GM18909 (cell line): ENCODE measurements around the gene CHMP6.
"Not testable (repeated sequence)": the region's sequence is repeated elsewhere in the genome, so short reads cannot be mapped to it uniquely, and the experiment has no call there.

Experiments
- ATAC-seq: cut with Tn5 transposase; IDR thresholded peaks from one replicate; pipeline ENCODE4 v1.9.1; 2021; ENCODE audit warnings: mild to moderate bottlenecking; ENCODE audit not compliant: unreplicated experiment, poor library complexity

The CHMP6 gene

DNA sequence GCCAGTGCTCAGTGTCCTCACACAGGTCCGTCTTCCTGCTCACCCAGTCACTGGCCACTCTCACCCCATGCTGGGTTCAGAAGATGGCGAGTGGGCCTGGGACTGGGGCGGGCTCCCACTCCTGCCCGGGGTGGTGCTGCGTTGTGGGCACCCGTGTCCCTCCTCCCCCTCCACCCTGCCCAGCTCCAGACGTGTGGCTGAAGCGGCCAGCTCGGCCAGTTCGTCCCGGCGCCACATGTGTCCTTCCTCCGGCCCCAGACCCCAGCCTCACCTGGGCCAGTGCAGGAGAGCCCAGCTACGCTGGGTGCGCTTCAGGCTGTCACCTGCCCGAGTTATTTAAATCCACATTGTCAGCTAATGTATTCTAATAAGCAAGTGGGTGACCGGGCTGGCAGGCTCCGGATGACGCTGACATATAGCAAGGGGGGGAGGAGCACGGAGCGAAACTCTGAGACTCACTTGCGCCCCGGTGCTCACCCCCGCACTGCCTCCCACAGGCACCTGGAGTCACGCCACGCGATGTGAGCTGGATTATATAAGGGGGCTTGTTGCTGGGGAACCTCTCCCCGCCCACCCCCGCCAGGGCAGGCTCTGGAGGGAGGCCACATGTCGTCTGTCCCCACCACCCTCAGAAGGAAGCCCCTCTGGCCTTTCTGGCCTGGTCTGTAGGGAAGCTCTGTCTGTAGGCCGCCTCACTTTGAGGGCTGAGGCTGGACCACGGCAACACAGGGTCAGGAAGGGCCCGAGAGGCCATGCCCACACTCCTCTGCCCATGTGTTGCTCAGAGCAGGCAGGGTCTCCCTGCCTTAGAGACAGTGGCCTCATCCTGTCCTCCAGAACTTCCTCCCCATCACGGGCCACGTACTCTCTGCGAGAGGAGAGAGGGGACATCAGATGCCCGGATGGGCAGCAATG, 36.2 kb downstream of the CHMP6 start:
- no peak for ATAC-seq

DNA sequence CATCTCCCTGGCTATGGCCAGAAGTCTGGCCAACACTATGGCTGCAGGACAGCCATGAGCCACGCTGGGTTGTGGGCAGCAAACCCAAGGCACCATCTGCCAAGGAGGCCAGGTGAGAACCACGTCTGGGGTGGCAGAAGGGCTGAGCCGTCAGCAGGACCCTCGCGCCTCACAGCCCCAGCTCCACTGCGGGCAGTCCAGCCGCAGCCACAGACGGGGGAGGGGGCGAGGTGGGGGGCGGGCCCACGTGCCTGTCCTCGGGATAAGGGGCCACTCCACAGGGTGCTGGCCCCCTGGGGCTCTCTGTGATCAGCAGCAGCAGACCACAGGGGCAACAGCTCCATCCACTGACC, 36.8 kb downstream of the CHMP6 start:
- no peak for ATAC-seq

DNA sequence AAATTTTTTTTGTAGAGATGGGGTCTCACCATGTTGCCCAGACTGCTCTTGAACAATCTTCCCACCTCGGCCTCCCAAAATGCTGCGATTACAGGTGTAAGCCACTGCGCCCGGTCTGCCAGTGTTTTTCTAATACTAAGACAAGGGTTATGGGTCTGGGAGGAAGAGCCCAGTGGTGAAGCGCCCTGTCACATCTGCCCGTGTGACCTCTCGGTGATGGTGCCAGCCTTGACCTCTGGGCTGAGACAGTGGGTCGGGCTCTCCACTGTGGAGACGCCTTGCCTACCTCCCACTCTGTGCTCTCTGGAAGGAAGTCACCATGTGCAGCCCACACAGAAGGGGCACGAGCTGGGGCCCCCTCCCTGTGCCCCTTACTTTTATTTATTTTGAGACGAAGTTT, 38.2 kb downstream of the CHMP6 start:
- ATAC-seq, result no peak

DNA sequence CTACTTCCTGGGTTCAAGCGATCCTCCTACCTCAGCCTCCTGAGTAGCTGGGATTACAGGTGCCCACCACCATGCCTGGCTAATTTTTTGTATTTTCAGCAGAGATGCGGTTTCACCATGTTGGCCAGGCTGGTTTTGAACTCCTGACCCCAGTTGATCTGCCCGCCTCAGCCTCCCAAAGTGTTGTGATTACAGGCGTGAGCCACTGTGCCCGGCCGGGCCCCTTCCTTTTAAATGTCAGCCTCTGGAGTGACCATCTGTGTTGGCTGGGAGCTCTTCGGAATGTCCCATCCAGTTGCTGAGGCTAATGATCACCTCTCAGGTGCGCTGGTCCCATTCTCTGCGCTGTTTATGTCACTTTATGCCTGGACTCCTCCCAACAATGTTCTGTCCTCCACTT, 38.7 kb downstream of the CHMP6 start:
- ATAC-seq, result not testable (repeated sequence)

DNA sequence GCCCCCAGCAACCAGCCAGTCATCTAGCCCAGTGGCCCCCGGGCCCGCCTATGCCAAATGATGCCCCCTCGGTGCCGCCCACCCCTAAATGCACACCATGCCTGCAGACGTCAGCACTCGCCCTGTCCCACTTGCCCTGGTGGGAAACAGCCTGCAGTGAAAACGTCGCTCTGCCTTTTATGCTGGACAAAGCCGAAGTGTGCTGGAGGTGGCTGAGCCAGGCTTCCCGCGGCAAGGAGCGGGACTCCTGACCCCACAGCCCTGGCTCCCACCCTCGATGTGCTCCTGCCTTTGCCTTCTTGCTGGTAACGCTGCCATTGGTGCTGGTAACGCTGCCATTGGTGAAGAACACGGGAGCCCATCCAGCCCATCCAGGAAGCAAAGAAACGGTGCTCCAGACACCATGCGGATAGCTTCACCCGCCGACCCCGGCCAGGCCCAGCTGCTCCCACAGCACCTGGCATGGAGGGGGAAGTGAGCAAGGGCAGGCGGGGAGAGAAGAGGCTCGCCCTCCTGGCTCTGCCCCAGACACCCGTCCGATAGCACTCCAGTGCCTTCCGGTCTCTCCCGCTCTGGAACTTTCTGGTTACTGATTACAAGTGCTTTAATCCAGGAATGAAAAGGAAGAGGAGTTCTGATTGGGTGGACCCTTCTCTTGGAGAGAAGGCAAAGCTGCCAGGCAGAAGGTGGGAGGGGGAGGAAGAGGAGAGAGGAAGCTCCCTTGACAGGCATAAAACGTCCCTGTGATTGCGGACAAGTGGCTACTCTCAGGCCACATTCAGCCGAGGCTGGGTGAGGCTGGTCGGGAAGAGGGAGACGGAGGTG, 39.3 kb downstream of the CHMP6 start:
- no peak for ATAC-seq

DNA sequence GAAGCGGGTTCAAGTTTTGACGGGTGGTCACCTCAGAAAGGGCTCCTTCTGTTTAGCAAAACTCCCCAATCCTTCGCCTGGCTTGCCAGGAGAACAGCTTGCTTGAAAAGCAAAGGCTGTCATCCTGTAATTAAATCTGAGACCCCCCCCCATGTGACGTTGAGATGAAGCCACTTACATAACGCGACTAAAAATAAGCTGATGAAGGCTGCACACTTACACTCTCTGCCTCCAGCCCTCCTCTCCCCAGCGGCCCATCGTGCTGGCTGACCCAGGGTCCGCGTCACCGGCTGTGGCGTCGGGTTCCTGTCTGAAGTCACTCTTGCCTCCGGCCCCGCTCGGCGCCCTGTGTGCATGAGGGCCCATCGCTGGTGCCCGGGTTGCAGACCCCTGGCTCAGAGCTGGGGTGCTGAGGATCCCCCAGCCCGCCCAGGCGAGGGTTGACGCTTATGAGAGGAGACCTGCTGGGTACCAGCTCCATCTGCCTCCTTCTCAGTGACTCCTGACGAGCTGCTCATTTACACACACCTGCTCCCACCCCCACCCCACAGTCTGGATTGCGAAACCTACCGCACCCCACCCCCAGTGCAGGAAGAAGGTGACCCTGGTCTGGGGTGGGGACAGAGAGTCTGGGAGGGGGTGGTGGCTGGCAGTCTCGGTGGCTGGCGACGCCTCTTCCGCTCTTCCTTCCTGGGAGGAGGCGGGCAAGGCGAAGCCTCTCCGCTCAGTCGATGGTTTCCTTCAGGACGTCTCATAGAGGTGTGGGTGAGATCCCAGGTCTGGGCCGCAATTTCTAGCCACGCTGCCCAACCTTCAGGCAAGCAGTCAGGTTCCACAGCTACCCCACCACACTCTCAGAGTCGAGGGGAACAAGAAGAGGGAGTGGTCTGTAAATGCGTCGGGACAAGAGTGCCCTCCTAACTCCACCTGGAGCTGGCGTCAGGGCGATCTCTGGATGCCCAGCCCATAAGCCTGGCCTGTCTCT, 40.2 kb downstream of the CHMP6 start:
- no peak for ATAC-seq

DNA sequence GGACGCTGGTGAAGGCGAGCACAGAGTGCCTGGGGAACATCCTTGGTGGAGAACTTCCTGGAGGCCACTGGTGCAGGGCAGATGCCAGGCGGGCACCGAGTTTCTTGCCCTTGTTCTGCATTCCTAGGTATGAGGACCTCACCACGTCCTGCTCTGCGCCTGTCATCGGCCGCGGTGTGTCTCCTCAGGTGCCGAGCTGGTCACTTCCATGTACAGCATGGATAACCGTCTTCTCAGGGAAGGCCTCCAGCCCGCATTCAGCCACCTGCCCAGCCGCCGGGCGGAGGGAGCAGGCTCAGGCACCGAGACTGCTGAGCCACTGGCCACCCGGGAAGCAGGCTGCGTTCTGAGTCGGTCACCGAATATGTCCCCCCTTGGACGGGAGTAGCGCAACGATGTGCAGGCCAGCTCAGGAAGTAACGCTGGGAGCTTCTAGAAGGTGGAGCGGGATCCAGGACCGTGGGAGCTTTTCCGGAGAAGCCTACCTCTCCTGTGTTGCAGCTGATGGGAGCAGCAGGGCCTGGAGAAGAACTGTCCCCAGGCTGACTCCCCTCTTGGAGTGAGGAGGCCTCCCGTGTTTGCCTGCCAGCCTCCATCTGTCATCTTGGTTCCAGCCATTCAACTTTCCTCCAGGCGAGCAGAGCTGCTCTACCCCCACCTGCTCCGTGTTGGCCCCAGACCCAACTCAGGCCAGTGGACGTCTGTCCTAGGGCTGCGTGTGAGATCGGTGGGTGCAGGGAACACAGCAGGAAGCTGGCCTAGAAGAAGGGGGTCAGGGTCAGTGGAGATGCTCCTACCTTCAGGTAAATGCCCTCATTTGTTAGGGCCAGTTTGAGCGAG, 41.2 kb downstream of the CHMP6 start:
- no peak for ATAC-seq

DNA sequence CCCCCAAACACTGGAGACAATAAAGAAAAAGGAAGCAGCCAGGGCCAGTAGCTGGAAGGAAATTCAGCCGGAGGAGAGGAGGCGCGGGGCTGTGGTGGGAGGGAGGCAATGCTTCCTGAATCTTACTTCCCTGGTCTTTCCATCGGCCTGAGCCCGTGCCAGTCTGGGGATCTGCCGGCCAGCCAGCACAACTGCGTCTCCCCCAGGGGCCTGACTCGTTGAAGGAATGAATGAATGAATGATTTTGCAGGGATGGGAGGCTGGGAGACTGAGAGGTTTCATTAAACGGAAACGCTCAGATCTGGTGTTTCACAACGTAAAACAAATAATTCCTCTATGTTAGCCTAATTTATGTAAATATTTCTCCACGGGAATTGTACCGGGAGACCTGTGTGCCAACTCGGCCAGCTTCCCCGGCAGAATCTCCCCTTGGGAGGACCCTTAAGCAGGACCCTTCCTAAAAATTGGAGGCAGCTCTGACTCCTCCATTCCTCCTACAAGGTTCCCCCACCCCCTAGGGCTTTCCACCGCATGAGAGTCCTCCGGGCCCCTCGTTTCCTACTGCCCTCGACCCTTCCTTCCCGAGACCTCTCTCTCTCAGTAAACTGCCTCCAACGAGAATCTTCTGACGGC, 42.0 kb downstream of the CHMP6 start:
- ATAC-seq, result no peak

DNA sequence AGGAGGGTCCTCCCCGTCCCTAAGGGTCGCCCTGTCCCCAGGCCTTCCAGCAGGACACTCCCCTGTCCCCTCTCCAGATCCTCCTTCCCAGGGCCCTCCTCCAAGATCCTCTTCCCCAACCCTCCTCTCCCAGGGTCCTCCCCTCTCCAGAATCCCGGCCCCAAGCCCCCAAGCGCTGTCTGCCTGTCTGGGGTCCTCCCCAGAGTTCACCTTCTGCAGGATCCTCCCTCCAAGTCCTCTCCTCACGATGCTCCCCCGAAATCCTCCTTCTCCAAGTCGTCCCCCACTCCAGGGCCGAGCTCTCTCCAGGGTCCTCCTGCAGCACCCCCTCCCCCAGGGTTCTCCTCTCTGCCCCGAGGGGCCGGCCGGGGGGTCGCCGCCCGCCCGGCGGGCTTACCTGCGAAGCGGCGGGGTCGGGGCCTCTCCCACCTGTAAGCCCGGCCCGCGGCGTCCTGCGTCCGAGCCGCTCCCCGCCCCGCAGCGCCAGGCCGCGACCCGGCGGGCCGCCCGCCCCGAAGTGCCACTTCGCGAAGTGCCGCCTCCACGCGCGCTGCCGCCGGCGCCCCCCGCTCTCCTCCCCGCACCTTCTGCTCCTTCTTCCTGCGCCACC, 42.6 kb downstream of the CHMP6 start:
- peak; percentile 4 for ATAC-seq

DNA sequence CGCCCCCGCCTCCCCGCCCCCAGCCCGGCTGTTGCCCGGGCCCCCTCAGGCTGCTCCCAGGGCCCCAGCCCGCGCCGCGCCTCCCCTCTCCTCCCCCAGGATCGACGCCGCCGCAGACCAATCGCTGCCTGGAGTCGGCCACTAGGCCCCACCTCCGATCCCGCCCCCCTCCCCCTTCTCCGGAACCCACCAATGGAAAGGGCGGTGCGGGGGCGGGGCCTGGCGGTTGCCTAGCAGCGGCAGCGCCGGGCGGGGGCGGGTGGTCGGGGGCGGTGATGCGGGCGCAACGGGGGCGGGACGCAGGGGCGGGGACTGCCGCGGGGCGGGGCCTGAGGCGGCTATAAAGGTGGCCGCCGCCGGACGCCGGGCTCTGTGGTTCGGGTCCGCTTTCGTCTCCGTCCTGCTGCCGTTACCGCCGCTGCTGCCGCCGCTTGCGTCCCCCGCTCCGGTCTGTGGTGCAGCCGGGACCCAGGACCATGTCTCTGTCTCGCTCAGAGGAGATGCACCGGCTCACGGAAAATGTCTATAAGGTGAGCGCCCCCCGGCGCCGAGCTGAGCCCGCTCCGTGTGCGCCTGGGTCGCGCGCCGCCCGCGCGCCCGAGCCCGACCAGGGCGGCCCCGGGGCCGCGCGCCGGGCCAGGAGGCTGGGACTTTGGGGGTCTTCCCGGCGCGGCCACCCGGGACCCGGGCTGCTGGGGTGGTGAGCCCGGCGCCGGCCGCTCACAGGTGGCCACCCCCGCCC, 43.3 kb downstream of the CHMP6 start, which contains the start of gene BAIAP2:
TSS of gene BAIAP2 (plus strand) at position 373 of the 742 bp plus-strand sequence. CDS start at position 477, 104 bp downstream.
- ATAC-seq, result peak; percentile 60

DNA sequence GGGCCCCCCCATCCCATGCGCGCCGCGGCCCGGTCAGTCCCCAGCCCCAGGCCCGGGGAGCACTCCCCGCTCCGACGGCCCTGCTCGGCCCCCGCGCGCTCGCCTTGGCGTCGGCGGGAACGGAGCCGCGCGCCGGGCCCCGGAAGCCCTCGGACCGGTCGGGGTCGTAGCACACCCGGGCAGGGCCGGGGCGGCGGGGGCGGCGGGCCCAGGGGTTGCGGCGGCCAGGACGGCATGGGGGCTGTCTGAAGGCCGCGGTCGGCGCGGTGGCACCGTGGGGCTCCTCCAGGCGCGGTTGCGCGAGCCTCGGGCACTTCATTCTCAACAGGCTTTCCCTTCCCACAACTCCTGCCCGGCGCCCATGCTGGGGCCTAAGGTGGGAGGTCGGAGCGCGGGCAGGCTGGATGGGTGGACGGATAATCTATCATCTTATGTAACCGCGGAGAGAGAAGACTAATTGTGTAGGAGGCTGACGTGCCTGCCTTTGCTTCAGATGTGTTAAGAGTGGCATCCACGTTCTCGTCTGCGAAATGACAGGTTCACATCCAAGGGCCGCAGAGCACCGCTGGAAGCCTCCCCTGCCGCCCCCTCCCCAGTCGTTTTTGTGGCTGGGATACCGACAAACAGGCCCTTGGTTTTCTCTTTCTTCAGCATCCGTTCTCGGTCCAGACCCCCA, 44.0 kb downstream of the CHMP6 start:
- ATAC-seq, result peak; percentile 19

DNA sequence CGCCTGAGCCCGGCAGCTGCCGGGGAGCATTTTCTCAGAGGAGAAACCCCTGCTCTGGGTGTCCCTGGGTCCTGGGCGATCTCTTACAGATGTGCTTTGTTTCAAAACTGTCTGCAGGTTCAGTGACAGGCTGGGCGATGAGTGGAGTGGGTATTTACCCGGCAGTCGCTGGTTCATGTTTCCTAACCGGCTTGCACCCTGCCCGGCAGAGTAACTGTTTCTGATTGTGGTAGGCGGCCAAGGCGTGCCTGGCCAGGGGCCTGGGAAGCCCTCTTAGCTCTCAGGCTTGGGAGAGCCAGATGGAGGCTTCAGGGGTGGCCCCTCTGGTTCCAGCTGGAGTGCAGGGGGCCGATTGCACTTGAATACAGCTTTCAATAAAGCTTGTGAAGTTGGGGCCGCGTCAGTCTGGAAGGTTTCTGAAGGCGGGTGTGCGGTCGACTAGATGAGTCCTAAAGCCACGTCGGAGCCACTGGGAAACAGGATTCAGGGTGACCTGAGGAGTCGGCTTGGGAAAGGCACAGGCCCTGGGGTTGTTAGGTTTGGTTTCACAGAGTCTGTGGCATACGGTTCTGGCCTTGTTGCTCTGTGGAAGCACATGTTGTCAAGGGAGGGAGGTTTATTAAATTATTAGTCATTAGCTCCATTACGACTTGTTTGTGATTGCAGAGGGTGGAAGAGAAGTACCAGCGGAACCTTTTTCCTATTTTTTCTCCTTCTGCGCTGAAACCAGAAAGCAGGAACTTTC, 44.7 kb downstream of the CHMP6 start:
- ATAC-seq, result no peak

DNA sequence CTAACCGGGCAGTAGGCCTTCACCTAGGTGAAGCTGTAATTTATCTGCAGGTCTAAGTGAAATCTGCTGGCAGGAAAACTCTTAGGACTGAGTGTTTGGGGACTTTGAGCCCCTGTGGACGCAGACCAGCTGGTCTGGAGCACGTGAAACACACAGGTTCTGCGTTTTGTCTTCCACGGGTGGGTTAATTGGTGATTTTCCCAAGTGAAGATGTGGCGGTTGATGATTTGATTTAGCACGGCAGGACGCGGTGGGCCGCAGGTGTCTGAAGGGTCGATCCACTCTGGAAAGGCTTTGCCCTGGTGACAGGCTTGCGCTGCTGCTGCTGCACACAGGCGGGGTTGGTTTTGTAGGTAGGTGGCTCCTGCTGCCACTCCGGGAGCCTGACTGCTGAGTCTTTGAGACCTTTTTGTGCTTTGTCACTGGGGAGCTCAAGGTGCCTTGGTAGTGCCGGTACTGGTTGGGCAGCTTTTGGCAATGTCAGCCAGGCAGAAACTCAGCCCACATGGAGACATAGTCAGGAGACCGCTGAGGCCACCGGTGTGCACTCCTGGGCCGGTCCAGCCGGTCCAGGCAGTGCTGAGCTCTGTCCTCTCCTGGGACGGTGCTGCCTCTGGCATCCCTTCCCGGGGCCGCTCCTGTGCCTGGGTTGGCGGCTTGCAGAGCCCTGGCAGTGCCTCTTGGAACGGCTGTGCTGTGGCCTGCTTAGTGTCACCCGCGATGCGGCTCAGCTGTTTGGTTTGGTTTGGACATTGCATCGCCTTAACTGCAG, 45.6 kb downstream of the CHMP6 start:
- ATAC-seq, result no peak

DNA sequence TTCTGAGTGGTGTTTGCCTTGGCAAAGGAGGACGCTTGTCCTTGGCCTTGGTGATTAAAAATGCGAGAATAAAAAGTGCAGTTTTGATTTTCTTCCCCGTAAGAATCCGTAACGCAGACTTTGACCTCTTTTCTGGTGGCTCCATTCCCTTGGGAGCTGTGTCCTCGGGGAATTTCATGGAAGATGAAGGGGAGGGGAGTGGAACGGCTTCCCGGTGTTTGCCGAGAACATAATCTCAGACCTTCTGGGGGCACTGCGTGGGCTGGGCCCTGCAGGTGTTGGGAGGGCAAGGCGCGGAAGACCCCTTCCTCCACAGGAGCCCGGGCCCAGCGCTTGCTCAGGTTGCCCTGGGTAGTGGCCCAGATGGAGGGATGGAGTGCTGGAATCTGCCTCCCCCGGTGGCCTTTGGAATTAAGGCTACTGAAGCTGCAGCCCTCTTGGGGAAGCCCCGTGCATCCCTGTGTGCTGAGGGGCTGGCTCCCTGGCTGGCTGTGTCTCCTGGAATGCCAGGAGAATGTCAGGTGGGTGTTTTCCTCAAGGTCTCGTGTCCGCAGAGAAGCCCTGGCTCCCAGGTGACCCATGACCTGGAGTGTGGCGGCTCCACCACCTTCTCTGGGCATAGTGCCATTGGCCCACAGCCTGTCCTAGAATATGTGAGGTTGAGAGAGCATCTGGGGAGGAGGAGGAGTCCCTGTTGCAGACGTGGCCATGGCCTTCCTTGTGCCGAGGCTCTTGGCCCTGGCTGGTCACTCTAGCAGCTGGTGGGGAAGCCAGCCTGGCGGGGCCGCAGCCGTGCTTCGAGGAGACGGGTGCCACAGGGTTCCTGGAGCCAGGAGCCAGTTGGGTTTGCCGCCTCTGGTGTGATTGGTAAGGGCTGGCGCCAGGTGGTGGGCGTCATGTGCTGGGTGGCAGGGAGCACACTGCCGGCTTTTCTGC, 46.4 kb downstream of the CHMP6 start:
- ATAC-seq, result no peak

DNA sequence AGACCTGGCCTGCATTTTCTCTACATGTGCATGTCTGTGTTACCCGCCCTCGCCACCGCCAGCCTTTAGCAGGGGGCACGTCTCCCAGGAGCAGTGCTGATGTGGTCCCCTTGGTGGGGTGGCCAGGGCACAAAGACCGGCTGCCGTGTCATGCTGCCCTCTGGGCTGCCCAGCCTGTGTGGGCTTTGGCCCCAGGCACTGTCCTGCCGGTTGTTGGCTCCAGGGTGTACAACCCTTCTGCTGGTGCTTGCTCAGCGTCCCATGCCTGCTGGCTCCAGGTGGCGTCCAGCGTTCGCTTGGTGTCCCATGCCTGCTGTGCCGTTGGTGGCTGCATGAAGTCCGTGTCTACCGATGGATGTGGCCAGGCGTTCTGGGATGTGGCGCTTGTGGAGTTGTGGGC, 47.5 kb downstream of the CHMP6 start:
- ATAC-seq, result no peak
